Hair follicular keratinocyte (primary cell): Measurements from ENCODE around the gene RBMY1A1. TPM values are rescaled to one million over a fixed set of nuclear protein-coding genes. Genes with fewer than 3 reads are reported as not detected.

Experiments used
- total RNA-seq: library from RNA; depleted of rRNA; stranded (reverse); fragments of >200 nt; gene quantifications from 2 replicates; pipeline ENCODE4 v1.2.3, GENCODE V29; 2015

RBMY1A1 gene
- total RNA-seq: not detected in 2 replicates

DNA sequence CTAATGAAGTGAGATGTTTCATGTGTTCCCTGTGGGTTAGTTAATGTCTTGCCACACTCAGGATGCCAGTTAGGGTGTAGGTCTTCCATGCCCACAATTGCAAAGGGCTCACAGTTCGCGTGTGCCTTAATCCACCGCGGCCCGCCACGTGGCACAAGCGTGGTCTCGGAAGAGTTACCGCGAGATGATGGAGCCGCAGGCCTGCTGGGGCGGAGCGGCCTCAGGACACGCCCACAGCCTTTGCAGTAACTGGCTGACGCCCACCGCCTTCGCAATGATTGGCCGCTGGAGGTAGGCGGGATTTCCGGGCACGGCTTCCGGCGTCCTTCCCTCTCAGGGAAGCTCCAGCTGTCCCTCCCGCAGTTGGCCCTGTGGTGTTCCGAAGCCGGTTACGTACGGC is at the start of gene RBMY1A1:
Gene RBMY1A1, plus strand, starts transcription at position 301 of the 400 bp plus-strand sequence. CDS start 2,013 bp downstream, outside the sequence.

DNA sequence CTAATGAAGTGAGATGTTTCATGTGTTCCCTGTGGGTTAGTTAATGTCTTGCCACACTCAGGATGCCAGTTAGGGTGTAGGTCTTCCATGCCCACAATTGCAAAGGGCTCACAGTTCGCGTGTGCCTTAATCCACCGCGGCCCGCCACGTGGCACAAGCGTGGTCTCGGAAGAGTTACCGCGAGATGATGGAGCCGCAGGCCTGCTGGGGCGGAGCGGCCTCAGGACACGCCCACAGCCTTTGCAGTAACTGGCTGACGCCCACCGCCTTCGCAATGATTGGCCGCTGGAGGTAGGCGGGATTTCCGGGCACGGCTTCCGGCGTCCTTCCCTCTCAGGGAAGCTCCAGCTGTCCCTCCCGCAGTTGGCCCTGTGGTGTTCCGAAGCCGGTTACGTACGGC is 23.6 kb upstream of the RBMY1A1 start, which contains the start of gene RBMY1B:
Gene RBMY1B, plus strand, starts transcription at position 301 of the 400 bp plus-strand sequence. CDS start 2,013 bp downstream, outside the sequence.

Other genes with a start within 250 kb of the RBMY1A1 start
- not detected in 2 replicates for gene RBMY1B, start 23.5 kb upstream of the RBMY1A1 start, total RNA-seq